GM18858 (cell line): ENCODE measurements around the gene TYMS.
"Not testable (repeated sequence)": the region's sequence is repeated elsewhere in the genome, so short reads cannot be mapped to it uniquely, and the experiment has no call there.

ENCODE experiments used
- ATAC-seq: cut with Tn5 transposase; IDR thresholded peaks from one replicate; pipeline ENCODE4 v1.9.1; 2021; ENCODE audit not compliant: unreplicated experiment

Gene TYMS

GRCh38 chr18:676736-677135 lies 19.3 kb downstream of the TYMS start:
- ATAC-seq, result no peak

GRCh38 chr18:677145-677544 lies 19.7 kb downstream of the TYMS start:
- no peak for ATAC-seq

- ATAC-seq, result no peak
These were observed 20.5 kb downstream of the TYMS start for GRCh38 chr18:677951-678381.

GRCh38 chr18:678482-679182 lies 21.2 kb downstream of the TYMS start:
- no peak for ATAC-seq

- no peak for ATAC-seq
These were observed 22.1 kb downstream of the TYMS start for GRCh38 chr18:679516-679915.

GRCh38 chr18:680392-680791 lies 22.9 kb downstream of the TYMS start:
- no peak for ATAC-seq

- no peak for ATAC-seq
These were observed 24.5 kb downstream of the TYMS start for GRCh38 chr18:681985-682384.

GRCh38 chr18:682416-682815 lies 25.0 kb downstream of the TYMS start:
- ATAC-seq, result not testable (repeated sequence)

- ATAC-seq, result no peak
These were observed 25.4 kb downstream of the TYMS start for GRCh38 chr18:682833-683232.

GRCh38 chr18:683531-683930 lies 26.1 kb downstream of the TYMS start:
- ATAC-seq, result no peak

GRCh38 chr18:685438-685837 lies 28.0 kb downstream of the TYMS start:
- no peak for ATAC-seq

- ATAC-seq, result no peak
These were observed 29.1 kb downstream of the TYMS start for GRCh38 chr18:686339-687111.

GRCh38 chr18:688323-688722 lies 30.9 kb downstream of the TYMS start:
- ATAC-seq, result no peak

GRCh38 chr18:692824-693223 lies 35.4 kb downstream of the TYMS start:
- ATAC-seq, result no peak

GRCh38 chr18:693466-694187 lies 36.2 kb downstream of the TYMS start:
- ATAC-seq, result no peak

- ATAC-seq, result no peak
These were observed 39.6 kb downstream of the TYMS start for GRCh38 chr18:697012-697411.

- ATAC-seq, result no peak
These were observed 40.3 kb downstream of the TYMS start for GRCh38 chr18:697800-698199.

- ATAC-seq, result no peak
These were observed 45.9 kb downstream of the TYMS start for GRCh38 chr18:703213-703967.

- no peak for ATAC-seq
These were observed 49.0 kb downstream of the TYMS start for GRCh38 chr18:706405-706804.

- no peak for ATAC-seq
These were observed 50.6 kb downstream of the TYMS start for GRCh38 chr18:708096-708495.

- no peak for ATAC-seq
These were observed 52.3 kb downstream of the TYMS start for GRCh38 chr18:709771-710170.
